ENCODE measurements around the gene HPCAL1. TPM values are rescaled to one million over a fixed set of nuclear protein-coding genes. Genes with fewer than 3 reads are reported as not detected.

HPCAL1 gene
- total and polyA plus RNA-seq, 4 donors, result 122 to 147 (median 136) TPM

- Histone ChIP-seq H3K9ac (ENCODE audit: insufficient read depth in 1 of 2, low read length in 2 of 2) (peak overlapping the region; percentile 15 to 16), H3K4me1 (ENCODE audit: control insufficient read depth in 5 of 5, insufficient read depth in 5 of 5, low read length in 5 of 5) (peaks cover 0 to 47% (median 29%) of the 10 kb centered on the region in 5 donors), H3K9me3 (ENCODE audit: control insufficient read depth in 4 of 4, insufficient read depth in 3 of 4, low read length in 3 of 4) (no peaks in the 10 kb centered on the region), H3K27me3 (ENCODE audit: control insufficient read depth in 3 of 3, insufficient read depth in 3 of 3, low read length in 2 of 3) (no peaks in the 10 kb centered on the region), H3K27ac (ENCODE audit: low read depth in 1 of 2, low read length in 1 of 2) (peak overlapping the region in 1 of 2 donors; percentile 42), H3K36me3 (ENCODE audit: control insufficient read depth in 4 of 4, insufficient read depth in 4 of 4, low read length in 4 of 4) (no peaks in the 10 kb centered on the region), H3K4me3 (no peak overlapping the region)
- no peak for ATAC-seq (ENCODE audit: insufficient read depth, low FRiP score)
- no peak for DNase-seq
- 45 to 51% methylated on average over 19 of the region's 19 CpGs for WGBS, 2 donors
- TF ChIP-seq, protein P1, sequence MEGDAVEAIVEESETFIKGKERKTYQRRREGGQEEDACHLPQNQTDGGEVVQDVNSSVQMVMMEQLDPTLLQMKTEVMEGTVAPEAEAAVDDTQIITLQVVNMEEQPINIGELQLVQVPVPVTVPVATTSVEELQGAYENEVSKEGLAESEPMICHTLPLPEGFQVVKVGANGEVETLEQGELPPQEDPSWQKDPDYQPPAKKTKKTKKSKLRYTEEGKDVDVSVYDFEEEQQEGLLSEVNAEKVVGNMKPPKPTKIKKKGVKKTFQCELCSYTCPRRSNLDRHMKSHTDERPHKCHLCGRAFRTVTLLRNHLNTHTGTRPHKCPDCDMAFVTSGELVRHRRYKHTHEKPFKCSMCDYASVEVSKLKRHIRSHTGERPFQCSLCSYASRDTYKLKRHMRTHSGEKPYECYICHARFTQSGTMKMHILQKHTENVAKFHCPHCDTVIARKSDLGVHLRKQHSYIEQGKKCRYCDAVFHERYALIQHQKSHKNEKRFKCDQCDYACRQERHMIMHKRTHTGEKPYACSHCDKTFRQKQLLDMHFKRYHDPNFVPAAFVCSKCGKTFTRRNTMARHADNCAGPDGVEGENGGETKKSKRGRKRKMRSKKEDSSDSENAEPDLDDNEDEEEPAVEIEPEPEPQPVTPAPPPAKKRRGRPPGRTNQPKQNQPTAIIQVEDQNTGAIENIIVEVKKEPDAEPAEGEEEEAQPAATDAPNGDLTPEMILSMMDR (IDR thresholded peaks at IDR 0.05; ENCODE audit: control extremely low read depth, extremely low read depth), result no peak
Observed at GRCh38 chr2:10344105-10345066, 41.7 kb downstream of the HPCAL1 start.

DNA sequence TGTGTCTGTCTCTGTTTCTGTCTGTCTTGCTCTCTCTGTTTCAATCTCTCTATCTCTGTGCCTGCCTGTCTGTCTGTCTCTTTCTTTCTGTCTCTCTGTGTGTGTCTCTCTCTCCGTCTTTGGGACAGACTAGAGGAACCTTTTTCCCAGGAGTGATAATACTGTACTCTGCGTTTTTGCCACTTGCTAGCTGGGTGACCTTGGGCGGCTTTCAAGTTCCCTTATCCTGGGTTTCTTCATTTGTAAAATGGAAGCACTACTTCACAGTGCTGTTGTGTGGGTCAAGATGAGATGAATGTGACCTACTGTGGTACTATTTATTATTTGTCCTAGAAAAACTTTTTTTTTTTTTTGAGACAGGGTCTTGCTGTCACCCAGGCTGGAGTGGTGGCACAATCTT, 42.4 kb downstream of the HPCAL1 start:
- DNase-seq, result no peak
- TF ChIP-seq, protein P1 (IDR thresholded peaks at IDR 0.05; ENCODE audit: control extremely low read depth, extremely low read depth), result no peak
- WGBS, 2 donors, result 44 to 69% methylated on average over 3 of the region's 3 CpGs
- peaks cover 0 to 47% (median 27%) of the 10 kb centered on the region in 5 donors for H3K4me1 ChIP-seq (ENCODE audit: control insufficient read depth in 5 of 5, insufficient read depth in 5 of 5, low read length in 5 of 5)
- no peak overlapping the region for H3K4me3 ChIP-seq
- peak overlapping the region in 1 of 2 donors; percentile 37 for H3K27ac ChIP-seq (ENCODE audit: low read depth in 1 of 2, low read length in 1 of 2)
- peak overlapping the region in 1 of 2 donors; percentile 15 for H3K9ac ChIP-seq (ENCODE audit: insufficient read depth in 1 of 2, low read length in 2 of 2)
- H3K9me3 ChIP-seq (ENCODE audit: control insufficient read depth in 4 of 4, insufficient read depth in 3 of 4, low read length in 3 of 4), result no peaks in the 10 kb centered on the region
- no peaks in the 10 kb centered on the region for H3K36me3 ChIP-seq (ENCODE audit: control insufficient read depth in 4 of 4, insufficient read depth in 4 of 4, low read length in 4 of 4)
- ATAC-seq (ENCODE audit: insufficient read depth, low FRiP score), result no peak
- no peaks in the 10 kb centered on the region for H3K27me3 ChIP-seq (ENCODE audit: control insufficient read depth in 3 of 3, insufficient read depth in 3 of 3, low read length in 2 of 3)

DNA sequence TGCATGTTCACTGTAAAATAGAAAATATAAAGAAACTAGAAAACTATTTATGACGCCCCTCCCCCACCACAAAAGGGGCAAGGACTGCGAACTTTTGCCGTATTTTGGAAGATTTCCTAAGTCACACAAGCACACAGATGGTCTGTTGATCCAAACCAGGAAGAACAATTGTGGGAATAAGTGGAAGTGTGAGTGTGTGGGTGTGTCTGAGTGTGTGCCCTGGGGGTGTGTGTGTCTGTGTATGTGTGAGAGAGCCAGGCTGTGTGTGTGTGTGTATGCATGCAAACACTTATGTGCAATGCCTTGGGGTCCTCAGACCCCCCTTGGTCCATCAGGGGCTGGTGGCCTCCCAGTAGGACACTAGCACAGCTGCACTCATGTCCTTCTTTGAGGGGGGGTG, 43.1 kb downstream of the HPCAL1 start:
- no peaks in the 10 kb centered on the region for H3K27me3 ChIP-seq (ENCODE audit: control insufficient read depth in 3 of 3, insufficient read depth in 3 of 3, low read length in 2 of 3)
- no peak overlapping the region for H3K9ac ChIP-seq (ENCODE audit: insufficient read depth in 1 of 2, low read length in 2 of 2)
- H3K4me3 ChIP-seq, result no peak overlapping the region
- peaks cover 0 to 47% (median 29%) of the 10 kb centered on the region in 5 donors for H3K4me1 ChIP-seq (ENCODE audit: control insufficient read depth in 5 of 5, insufficient read depth in 5 of 5, low read length in 5 of 5)
- DNase-seq (no peak), ATAC-seq (ENCODE audit: insufficient read depth, low FRiP score) (no peak)
- TF ChIP-seq, protein P1 (IDR thresholded peaks at IDR 0.05; ENCODE audit: control extremely low read depth, extremely low read depth), result no peak
- H3K9me3 ChIP-seq (ENCODE audit: control insufficient read depth in 4 of 4, insufficient read depth in 3 of 4, low read length in 3 of 4), result no peaks in the 10 kb centered on the region
- peak overlapping the region in 1 of 2 donors; percentile 11 for H3K27ac ChIP-seq (ENCODE audit: low read depth in 1 of 2, low read length in 1 of 2)
- WGBS, 2 donors, result 55 to 74% methylated on average over 3 of the region's 3 CpGs
- no peaks in the 10 kb centered on the region for H3K36me3 ChIP-seq (ENCODE audit: control insufficient read depth in 4 of 4, insufficient read depth in 4 of 4, low read length in 4 of 4)
